ENCODE measurements around the gene RXRA. TPM values are rescaled to one million over a fixed set of nuclear protein-coding genes. Genes with fewer than 3 reads are reported as not detected.

Gene RXRA
- total and polyA plus RNA-seq, 2 of the 4 experiments (the other 2 are of a cell fraction), result 7.5 to 17.9 TPM

DNA sequence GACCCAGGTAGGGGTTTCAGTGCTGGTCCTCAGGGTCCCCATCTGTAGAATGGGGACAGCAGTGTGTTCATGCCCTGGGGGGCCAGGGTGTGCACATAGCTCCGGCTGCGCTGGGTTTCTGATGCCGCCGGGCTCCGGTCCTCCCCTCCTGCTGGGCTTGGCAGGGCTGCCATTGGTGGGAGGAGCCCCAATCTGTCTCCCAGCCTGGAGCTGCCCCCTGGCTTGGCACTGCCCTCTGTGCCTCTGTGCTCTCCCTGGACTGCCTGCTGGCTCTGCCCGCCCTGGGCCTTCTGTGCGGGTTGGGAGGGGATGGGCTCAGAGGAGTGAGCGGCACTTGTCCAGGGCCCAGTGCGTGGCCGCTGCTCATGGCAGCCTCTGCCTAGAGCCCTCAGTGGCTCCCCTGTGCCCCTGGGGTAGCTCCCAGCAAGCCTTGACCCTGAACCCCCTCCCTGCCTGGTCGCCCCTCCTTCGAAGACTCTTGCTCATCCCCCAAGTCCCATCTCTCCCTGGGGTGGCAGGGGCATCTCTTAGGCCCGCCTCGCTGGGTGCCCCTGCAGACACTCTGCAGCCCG, 35.7 kb downstream of the RXRA start:
- Histone ChIP-seq H3K4ac (ENCODE audit: low read depth, low read length) (no peak overlapping the region), H3K4me2 (ENCODE audit: low read depth, low read length) (no peak overlapping the region), H2BK5ac (ENCODE audit: low read depth, low read length, poor library complexity, severe bottlenecking) (no peak overlapping the region), H2BK120ac (ENCODE audit: low read depth, low read length) (no peak overlapping the region), H3K9me3 (ENCODE audit: control insufficient read depth, insufficient read depth, low read length) (no peaks in the 10 kb centered on the region), H3K23ac (ENCODE audit: low read depth, low read length) (no peak overlapping the region), H3K79me1 (ENCODE audit: low read depth in 1 of 2, low read length in 2 of 2) (peaks cover 9 to 92% of the 10 kb centered on the region in 2 experiments), H3K9ac (ENCODE audit: low read depth, low read length) (no peak overlapping the region), H2AK5ac (ENCODE audit: low read depth, low read length) (no peak overlapping the region), H3K9me1 (ENCODE audit: insufficient read depth, low read length) (peaks cover 13% of the 10 kb centered on the region), H3K4me3 (ENCODE audit: insufficient read depth, low read depth, low read length) (no peak overlapping the region), H3K27ac (ENCODE audit: insufficient read depth, low read length) (no peak overlapping the region), H4K8ac (ENCODE audit: low read depth in 2 of 2, low read length in 2 of 2) (no peak overlapping the region), H4K20me1 (ENCODE audit: insufficient read depth, low read length) (peaks cover 100% of the 10 kb centered on the region), H2BK15ac (ENCODE audit: low read depth, low read length) (no peak overlapping the region), H2BK20ac (ENCODE audit: low read depth, low read length) (no peak overlapping the region), H3K18ac (ENCODE audit: low read depth, low read length) (no peak overlapping the region), H3K36me3 (ENCODE audit: control insufficient read depth, insufficient read depth, low read length) (no peaks in the 10 kb centered on the region), H4K91ac (ENCODE audit: insufficient read depth, low read depth, low read length) (no peak overlapping the region), H3K4me1 (ENCODE audit: control insufficient read depth, insufficient read depth, low read length) (peaks cover 20% of the 10 kb centered on the region), H2AK9ac (replicated peaks; ENCODE audit: low read depth, low read length, poor library complexity) (no peak overlapping the region), H3K56ac (ENCODE audit: extremely low read depth, insufficient read depth, low read length) (no peak overlapping the region), H3K14ac (replicated peaks; ENCODE audit: low read depth, low read length) (no peak overlapping the region), H3K27me3 (ENCODE audit: control insufficient read depth, insufficient read depth, low read length) (no peaks in the 10 kb centered on the region), H4K5ac (ENCODE audit: low read depth, low read length) (no peak overlapping the region), H2AFZ (replicated peaks; ENCODE audit: low read length, poor library complexity) (no peak overlapping the region)
- dilution Hi-C loops (cut with HindIII; ENCODE audit: low sequenced_read_pairs, unreplicated experiment), result no loop called here
- TF ChIP-seq, protein P1, sequence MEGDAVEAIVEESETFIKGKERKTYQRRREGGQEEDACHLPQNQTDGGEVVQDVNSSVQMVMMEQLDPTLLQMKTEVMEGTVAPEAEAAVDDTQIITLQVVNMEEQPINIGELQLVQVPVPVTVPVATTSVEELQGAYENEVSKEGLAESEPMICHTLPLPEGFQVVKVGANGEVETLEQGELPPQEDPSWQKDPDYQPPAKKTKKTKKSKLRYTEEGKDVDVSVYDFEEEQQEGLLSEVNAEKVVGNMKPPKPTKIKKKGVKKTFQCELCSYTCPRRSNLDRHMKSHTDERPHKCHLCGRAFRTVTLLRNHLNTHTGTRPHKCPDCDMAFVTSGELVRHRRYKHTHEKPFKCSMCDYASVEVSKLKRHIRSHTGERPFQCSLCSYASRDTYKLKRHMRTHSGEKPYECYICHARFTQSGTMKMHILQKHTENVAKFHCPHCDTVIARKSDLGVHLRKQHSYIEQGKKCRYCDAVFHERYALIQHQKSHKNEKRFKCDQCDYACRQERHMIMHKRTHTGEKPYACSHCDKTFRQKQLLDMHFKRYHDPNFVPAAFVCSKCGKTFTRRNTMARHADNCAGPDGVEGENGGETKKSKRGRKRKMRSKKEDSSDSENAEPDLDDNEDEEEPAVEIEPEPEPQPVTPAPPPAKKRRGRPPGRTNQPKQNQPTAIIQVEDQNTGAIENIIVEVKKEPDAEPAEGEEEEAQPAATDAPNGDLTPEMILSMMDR (conservative IDR thresholded peaks at IDR 0.05; ENCODE audit: low read depth, low read length), result no peak
- no peak for TF ChIP-seq RAD21 (IDR thresholded peaks at IDR 0.05; ENCODE audit: low read length)
- TF ChIP-seq RCOR1 (IDR thresholded peaks at IDR 0.05; ENCODE audit: insufficient replicate concordance, low read length), result no peak
- no peak for TF ChIP-seq MAFK (IDR thresholded peaks at IDR 0.05; ENCODE audit: low read depth, low read length)
- no peak for TF ChIP-seq MAZ (IDR thresholded peaks at IDR 0.05; ENCODE audit: borderline replicate concordance, low read depth, low read length)
- no peak for TF ChIP-seq POLR2A (IDR thresholded peaks at IDR 0.05; ENCODE audit: low read depth, low read length)
- TF ChIP-seq, protein P2, sequence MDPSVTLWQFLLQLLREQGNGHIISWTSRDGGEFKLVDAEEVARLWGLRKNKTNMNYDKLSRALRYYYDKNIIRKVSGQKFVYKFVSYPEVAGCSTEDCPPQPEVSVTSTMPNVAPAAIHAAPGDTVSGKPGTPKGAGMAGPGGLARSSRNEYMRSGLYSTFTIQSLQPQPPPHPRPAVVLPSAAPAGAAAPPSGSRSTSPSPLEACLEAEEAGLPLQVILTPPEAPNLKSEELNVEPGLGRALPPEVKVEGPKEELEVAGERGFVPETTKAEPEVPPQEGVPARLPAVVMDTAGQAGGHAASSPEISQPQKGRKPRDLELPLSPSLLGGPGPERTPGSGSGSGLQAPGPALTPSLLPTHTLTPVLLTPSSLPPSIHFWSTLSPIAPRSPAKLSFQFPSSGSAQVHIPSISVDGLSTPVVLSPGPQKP (IDR thresholded peaks at IDR 0.05; ENCODE audit: borderline replicate concordance, low read depth, low read length), result no peak
- TF ChIP-seq RFX5 (IDR thresholded peaks at IDR 0.05; ENCODE audit: low read depth, low read length), result no peak
- TF ChIP-seq CEBPB (IDR thresholded peaks at IDR 0.05; ENCODE audit: low read depth, low read length), result no peak
- TF ChIP-seq BHLHE40 (IDR thresholded peaks at IDR 0.05; ENCODE audit: low read depth, low read length), result no peak
- no peak for TF ChIP-seq MXI1 (IDR thresholded peaks at IDR 0.05; ENCODE audit: borderline replicate concordance, low read depth, low read length)
- TF ChIP-seq CHD1 (IDR thresholded peaks at IDR 0.05; ENCODE audit: low read depth, low read length), result no peak
- TF ChIP-seq, protein P3, sequence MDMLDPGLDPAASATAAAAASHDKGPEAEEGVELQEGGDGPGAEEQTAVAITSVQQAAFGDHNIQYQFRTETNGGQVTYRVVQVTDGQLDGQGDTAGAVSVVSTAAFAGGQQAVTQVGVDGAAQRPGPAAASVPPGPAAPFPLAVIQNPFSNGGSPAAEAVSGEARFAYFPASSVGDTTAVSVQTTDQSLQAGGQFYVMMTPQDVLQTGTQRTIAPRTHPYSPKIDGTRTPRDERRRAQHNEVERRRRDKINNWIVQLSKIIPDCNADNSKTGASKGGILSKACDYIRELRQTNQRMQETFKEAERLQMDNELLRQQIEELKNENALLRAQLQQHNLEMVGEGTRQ (IDR thresholded peaks at IDR 0.05; ENCODE audit: low read depth, low read length), result no peak
- no peak for TF ChIP-seq FOS (IDR thresholded peaks at IDR 0.05; ENCODE audit: low read depth, low read length)
- in situ Hi-C loops (cut with MboI; ENCODE audit: low sequenced_read_pairs), result no loop called here
- no TSS peak for BruUV-seq (replicated peaks)
- WGBS, 2 experiments (ENCODE audit: extremely low coverage in 2 of 2, insufficient read length in 1 of 2), result 99% methylated on average over 9 of the region's 15 CpGs; no CpG with 5 or more reads in 1 of the 2 experiments
- ChIA-PET CTCF (no interaction called here), POLR2A (ENCODE audit: unreplicated experiment) (no interaction called here)
- no peak for DNase-seq
- ATAC-seq (ENCODE audit: low read depth), result no peak
- intact Hi-C loops (cut with micrococcal nuclease), result no loop called here
